ENCODE data around the gene PEAK3.

The PEAK3 gene

GRCh38 chr19:2324220-2324948 lies 42.4 kb upstream of the PEAK3 start:
- peaks cover 58% of the 10 kb centered on the region for H3K79me2 ChIP-seq (ENCODE audit: low read length)
- no peak overlapping the region for H3K9ac ChIP-seq (ENCODE audit: low read length)
- TF ChIP-seq CTCF (IDR thresholded peaks at IDR 0.05; ENCODE audit: low read length) (no peak), EZH2phosphoT487 (IDR thresholded peaks at IDR 0.05; ENCODE audit: low read length) (no peak), EZH2 (optimal IDR thresholded peaks at IDR 0.05; ENCODE audit: low read depth, low read length) (no peak)
- no peak overlapping the region for H2AFZ ChIP-seq (ENCODE audit: low read length)
- H3K9me3 ChIP-seq (replicated peaks; ENCODE audit: insufficient read depth, low read length), result no peaks in the 10 kb centered on the region
- peaks cover 8% of the 10 kb centered on the region for H3K4me1 ChIP-seq (ENCODE audit: low read length)
- no peaks in the 10 kb centered on the region for H3F3A ChIP-seq (ENCODE audit: insufficient read depth, low read length)
- no peaks in the 10 kb centered on the region for H3K27me3 ChIP-seq (replicated peaks; ENCODE audit: insufficient read depth, low read length)
- no peaks in the 10 kb centered on the region for H3K36me3 ChIP-seq (replicated peaks; ENCODE audit: insufficient read depth, low read length)
- DNase-seq, result no peak
- no peak overlapping the region for H3K4me2 ChIP-seq (ENCODE audit: low read depth, low read length)
- H4K20me1 ChIP-seq (ENCODE audit: insufficient read depth, low read length), result no peaks in the 10 kb centered on the region
- H3K9me2 ChIP-seq (replicated peaks; ENCODE audit: insufficient read depth, low read length), result no peaks in the 10 kb centered on the region
- no peak overlapping the region for H3K27ac ChIP-seq (ENCODE audit: low read length)
- no peak overlapping the region for H3K4me3 ChIP-seq (ENCODE audit: low read length)

GRCh38 chr19:2323707-2324106 lies 41.7 kb upstream of the PEAK3 start:
- H3K9ac ChIP-seq (ENCODE audit: low read length), result no peak overlapping the region

GRCh38 chr19:2321565-2322283 lies 39.7 kb upstream of the PEAK3 start:
- H3K27me3 ChIP-seq (replicated peaks; ENCODE audit: insufficient read depth, low read length), result no peaks in the 10 kb centered on the region
- no peaks in the 10 kb centered on the region for H3K9me3 ChIP-seq (replicated peaks; ENCODE audit: insufficient read depth, low read length)
- H2AFZ ChIP-seq (ENCODE audit: low read length), result no peak overlapping the region
- no peak for DNase-seq
- no peak overlapping the region for H3K27ac ChIP-seq (ENCODE audit: low read length)
- H4K20me1 ChIP-seq (ENCODE audit: insufficient read depth, low read length), result no peaks in the 10 kb centered on the region
- H3F3A ChIP-seq (ENCODE audit: insufficient read depth, low read length), result peaks cover 5% of the 10 kb centered on the region; the same call in 1 of the 2 replicates
- H3K9me2 ChIP-seq (replicated peaks; ENCODE audit: insufficient read depth, low read length), result no peaks in the 10 kb centered on the region
- no peaks in the 10 kb centered on the region for H3K36me3 ChIP-seq (replicated peaks; ENCODE audit: insufficient read depth, low read length)
- no peak overlapping the region for H3K4me3 ChIP-seq (ENCODE audit: low read length)
- no peaks in the 10 kb centered on the region; the same call in 1 of the 2 replicates for H3K4me1 ChIP-seq (ENCODE audit: low read length)
- H3K4me2 ChIP-seq (ENCODE audit: low read depth, low read length), result no peak overlapping the region
- peaks cover 32% of the 10 kb centered on the region for H3K79me2 ChIP-seq (ENCODE audit: low read length)
- TF ChIP-seq EZH2phosphoT487 (IDR thresholded peaks at IDR 0.05; ENCODE audit: low read length) (no peak), CTCF (IDR thresholded peaks at IDR 0.05; ENCODE audit: low read length) (no peak), EZH2 (optimal IDR thresholded peaks at IDR 0.05; ENCODE audit: low read depth, low read length) (no peak)
- H3K9ac ChIP-seq (ENCODE audit: low read length), result no peak overlapping the region

More at GRCh38 chr19:2323707-2324106, 41.7 kb upstream of the PEAK3 start:
- Histone ChIP-seq H3K27me3 (replicated peaks; ENCODE audit: insufficient read depth, low read length) (no peaks in the 10 kb centered on the region), H3K4me3 (ENCODE audit: low read length) (no peak overlapping the region), H3K79me2 (ENCODE audit: low read length) (peaks cover 52% of the 10 kb centered on the region), H3K9me2 (replicated peaks; ENCODE audit: insufficient read depth, low read length) (no peaks in the 10 kb centered on the region), H3K36me3 (replicated peaks; ENCODE audit: insufficient read depth, low read length) (no peaks in the 10 kb centered on the region), H3F3A (ENCODE audit: insufficient read depth, low read length) (no peaks in the 10 kb centered on the region), H3K4me2 (ENCODE audit: low read depth, low read length) (no peak overlapping the region), H4K20me1 (ENCODE audit: insufficient read depth, low read length) (no peaks in the 10 kb centered on the region), H2AFZ (ENCODE audit: low read length) (no peak overlapping the region), H3K4me1 (ENCODE audit: low read length) (peaks cover 6% of the 10 kb centered on the region), H3K9me3 (replicated peaks; ENCODE audit: insufficient read depth, low read length) (no peaks in the 10 kb centered on the region), H3K27ac (ENCODE audit: low read length) (no peak overlapping the region)
- DNase-seq, result no peak
- TF ChIP-seq EZH2phosphoT487 (IDR thresholded peaks at IDR 0.05; ENCODE audit: low read length) (no peak), CTCF (IDR thresholded peaks at IDR 0.05; ENCODE audit: low read length) (no peak), EZH2 (optimal IDR thresholded peaks at IDR 0.05; ENCODE audit: low read depth, low read length) (no peak)
